ENCODE data around the gene MICAL3. TPM values are rescaled to one million over a fixed set of nuclear protein-coding genes. Genes with fewer than 3 reads are reported as not detected.

MICAL3 gene
- total RNA-seq, 1 experiment from 2014 or later: 23.7 TPM

DNA sequence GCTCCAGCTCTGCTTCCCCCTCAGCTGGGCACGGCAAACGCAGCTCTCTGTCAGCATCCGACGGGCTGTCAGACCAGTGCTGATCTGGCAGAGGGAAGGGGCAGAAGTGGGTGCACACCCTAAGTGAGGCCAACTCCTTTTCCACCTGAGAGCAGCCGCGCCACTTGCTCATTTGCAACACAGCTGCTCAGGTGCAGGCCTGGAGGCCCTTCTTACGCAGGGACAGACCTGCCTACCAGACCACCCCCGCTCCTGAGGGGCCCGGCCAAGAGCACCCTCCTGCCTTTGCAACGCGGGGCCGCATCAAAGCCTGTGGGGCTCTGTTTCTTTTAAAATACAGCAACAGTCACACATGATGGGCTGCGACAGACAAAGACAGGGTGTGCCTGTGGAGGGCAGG, 202.3 kb downstream of the MICAL3 start:
- H3K36me3 ChIP-seq (ENCODE audit: low read depth, low read length): no peaks in the 10 kb centered on the region
- no peak overlapping the region for H2AFZ ChIP-seq (ENCODE audit: low read length)
- ChIA-PET CTCF (interaction anchor here (0.5 kb wide), 1 partner anchor 286 kb away, joined by 3 read pairs; no protein-coding TSS in a partner anchor), POLR2A (ENCODE audit: unreplicated experiment) (no interaction called here)
- H3K4me3 ChIP-seq (ENCODE audit: low read length): no peak overlapping the region
- no TSS peak for BruUV-seq (replicated peaks)
- no peaks in the 10 kb centered on the region for H3K9me3 ChIP-seq (ENCODE audit: low read length)
- H3K27me3 ChIP-seq (ENCODE audit: low read length): no peaks in the 10 kb centered on the region
- H3F3A ChIP-seq (ENCODE audit: low read length, unreplicated experiment): no peaks in the 10 kb centered on the region
- H3K27ac ChIP-seq (ENCODE audit: low read length): no peak overlapping the region
- no peak for ATAC-seq
- intact Hi-C loops (cut with micrococcal nuclease): no loop called here
- TF ChIP-seq EZH2phosphoT487 (IDR thresholded peaks at IDR 0.05; ENCODE audit: borderline replicate concordance, low read length) (no peak), EZH2 (IDR thresholded peaks at IDR 0.05; ENCODE audit: low read length, unreplicated experiment) (no peak)
- TF ChIP-seq, protein P1, sequence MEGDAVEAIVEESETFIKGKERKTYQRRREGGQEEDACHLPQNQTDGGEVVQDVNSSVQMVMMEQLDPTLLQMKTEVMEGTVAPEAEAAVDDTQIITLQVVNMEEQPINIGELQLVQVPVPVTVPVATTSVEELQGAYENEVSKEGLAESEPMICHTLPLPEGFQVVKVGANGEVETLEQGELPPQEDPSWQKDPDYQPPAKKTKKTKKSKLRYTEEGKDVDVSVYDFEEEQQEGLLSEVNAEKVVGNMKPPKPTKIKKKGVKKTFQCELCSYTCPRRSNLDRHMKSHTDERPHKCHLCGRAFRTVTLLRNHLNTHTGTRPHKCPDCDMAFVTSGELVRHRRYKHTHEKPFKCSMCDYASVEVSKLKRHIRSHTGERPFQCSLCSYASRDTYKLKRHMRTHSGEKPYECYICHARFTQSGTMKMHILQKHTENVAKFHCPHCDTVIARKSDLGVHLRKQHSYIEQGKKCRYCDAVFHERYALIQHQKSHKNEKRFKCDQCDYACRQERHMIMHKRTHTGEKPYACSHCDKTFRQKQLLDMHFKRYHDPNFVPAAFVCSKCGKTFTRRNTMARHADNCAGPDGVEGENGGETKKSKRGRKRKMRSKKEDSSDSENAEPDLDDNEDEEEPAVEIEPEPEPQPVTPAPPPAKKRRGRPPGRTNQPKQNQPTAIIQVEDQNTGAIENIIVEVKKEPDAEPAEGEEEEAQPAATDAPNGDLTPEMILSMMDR (conservative IDR thresholded peaks at IDR 0.05; ENCODE audit: low read depth, low read length): no peak
- no peaks in the 10 kb centered on the region for H4K20me1 ChIP-seq (ENCODE audit: low read length)
- DNase-seq: no peak
- no peak overlapping the region for H3K4me2 ChIP-seq (ENCODE audit: low read length)
- no peaks in the 10 kb centered on the region for H3K4me1 ChIP-seq (ENCODE audit: insufficient read depth, low read length)
- no peaks in the 10 kb centered on the region for H3K9me2 ChIP-seq (replicated peaks; ENCODE audit: low read length)
- no peaks in the 10 kb centered on the region for H3K79me2 ChIP-seq (ENCODE audit: low read length)
- H3K9ac ChIP-seq (ENCODE audit: low read length): no peak overlapping the region

DNA sequence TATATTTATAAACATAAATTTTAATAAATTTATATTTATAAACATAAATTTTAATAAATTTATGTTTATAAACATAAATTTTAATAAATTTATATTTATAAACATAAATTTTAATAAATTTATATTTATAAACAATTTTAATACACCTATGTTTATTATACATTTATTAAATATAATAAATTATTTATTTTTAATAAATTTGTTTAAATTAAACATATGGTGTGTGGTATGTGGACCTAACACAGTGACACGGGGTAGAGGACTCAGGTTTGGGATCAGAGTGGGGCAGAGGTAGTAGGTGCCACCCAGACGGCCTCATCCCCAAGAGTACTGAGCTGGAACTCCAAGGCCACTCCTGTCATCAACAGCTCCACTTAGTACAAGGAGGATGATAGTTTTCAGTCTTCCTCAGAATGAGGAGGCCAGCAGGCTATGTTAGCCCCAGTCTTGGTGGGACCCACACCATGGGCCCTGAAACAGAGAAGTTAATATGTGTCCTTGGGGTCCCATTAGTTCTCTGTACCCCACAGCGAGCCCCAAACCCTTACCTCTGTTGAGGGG, 203.4 kb downstream of the MICAL3 start:
- DNase-seq (no peak), ATAC-seq (no peak)
- Histone ChIP-seq H4K20me1 (ENCODE audit: low read length) (no peaks in the 10 kb centered on the region), H3K36me3 (ENCODE audit: low read depth, low read length) (no peaks in the 10 kb centered on the region), H3K27me3 (ENCODE audit: low read length) (no peaks in the 10 kb centered on the region), H3K4me2 (ENCODE audit: low read length) (no peak overlapping the region), H3K4me3 (ENCODE audit: low read length) (no peak overlapping the region), H3K9me3 (ENCODE audit: low read length) (no peaks in the 10 kb centered on the region), H3K27ac (ENCODE audit: low read length) (no peak overlapping the region), H3K4me1 (ENCODE audit: insufficient read depth, low read length) (no peaks in the 10 kb centered on the region), H3K9ac (ENCODE audit: low read length) (no peak overlapping the region), H2AFZ (ENCODE audit: low read length) (no peak overlapping the region), H3F3A (ENCODE audit: low read length, unreplicated experiment) (no peaks in the 10 kb centered on the region), H3K9me2 (replicated peaks; ENCODE audit: low read length) (no peaks in the 10 kb centered on the region), H3K79me2 (ENCODE audit: low read length) (no peaks in the 10 kb centered on the region)
- intact Hi-C loops (cut with micrococcal nuclease): no loop called here
- ChIA-PET POLR2A (ENCODE audit: unreplicated experiment) (no interaction called here), CTCF (no interaction called here)
- no peak for TF ChIP-seq EZH2 (IDR thresholded peaks at IDR 0.05; ENCODE audit: low read length, unreplicated experiment)
- BruUV-seq (replicated peaks): no TSS peak

DNA sequence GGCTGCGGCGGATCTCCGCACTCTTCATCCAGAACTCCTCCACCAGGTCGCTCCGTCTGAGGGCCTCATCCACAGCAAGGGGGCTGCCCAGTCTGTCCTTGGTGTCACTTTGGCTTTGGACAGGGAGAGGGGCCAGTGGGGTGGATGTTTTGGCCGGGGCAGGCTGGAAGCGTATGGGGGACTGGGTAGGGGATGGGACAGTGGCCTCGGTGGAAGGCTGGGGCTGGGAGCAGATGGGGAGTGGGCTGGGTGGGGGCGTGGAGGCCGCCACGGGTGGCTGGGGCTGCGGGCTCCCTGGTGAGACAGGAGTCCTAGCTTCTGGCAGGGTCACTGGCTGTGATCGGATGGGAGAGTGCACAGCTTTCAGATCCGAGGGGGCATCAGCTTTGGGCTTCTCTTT, 205.7 kb downstream of the MICAL3 start:
- intact Hi-C loops (cut with micrococcal nuclease): no loop called here
- Histone ChIP-seq H4K20me1 (ENCODE audit: low read length) (no peaks in the 10 kb centered on the region), H2AFZ (ENCODE audit: low read length) (no peak overlapping the region), H3K27ac (ENCODE audit: low read length) (no peak overlapping the region), H3K79me2 (ENCODE audit: low read length) (no peaks in the 10 kb centered on the region), H3K9me3 (ENCODE audit: low read length) (no peaks in the 10 kb centered on the region), H3K4me3 (ENCODE audit: low read length) (no peak overlapping the region), H3K4me2 (ENCODE audit: low read length) (no peak overlapping the region), H3F3A (ENCODE audit: low read length, unreplicated experiment) (no peaks in the 10 kb centered on the region), H3K36me3 (ENCODE audit: low read depth, low read length) (no peaks in the 10 kb centered on the region), H3K9ac (ENCODE audit: low read length) (no peak overlapping the region), H3K4me1 (ENCODE audit: insufficient read depth, low read length) (no peaks in the 10 kb centered on the region), H3K9me2 (replicated peaks; ENCODE audit: low read length) (no peaks in the 10 kb centered on the region), H3K27me3 (ENCODE audit: low read length) (no peaks in the 10 kb centered on the region)
- BruUV-seq (replicated peaks): no TSS peak
- no peak for DNase-seq
- CTCF ChIA-PET: no interaction called here
- POLR2A ChIA-PET (ENCODE audit: unreplicated experiment): no interaction called here
- ATAC-seq: no peak
- TF ChIP-seq EZH2phosphoT487 (IDR thresholded peaks at IDR 0.05; ENCODE audit: borderline replicate concordance, low read length): no peak
- no peak for TF ChIP-seq EZH2 (IDR thresholded peaks at IDR 0.05; ENCODE audit: low read length, unreplicated experiment)

DNA sequence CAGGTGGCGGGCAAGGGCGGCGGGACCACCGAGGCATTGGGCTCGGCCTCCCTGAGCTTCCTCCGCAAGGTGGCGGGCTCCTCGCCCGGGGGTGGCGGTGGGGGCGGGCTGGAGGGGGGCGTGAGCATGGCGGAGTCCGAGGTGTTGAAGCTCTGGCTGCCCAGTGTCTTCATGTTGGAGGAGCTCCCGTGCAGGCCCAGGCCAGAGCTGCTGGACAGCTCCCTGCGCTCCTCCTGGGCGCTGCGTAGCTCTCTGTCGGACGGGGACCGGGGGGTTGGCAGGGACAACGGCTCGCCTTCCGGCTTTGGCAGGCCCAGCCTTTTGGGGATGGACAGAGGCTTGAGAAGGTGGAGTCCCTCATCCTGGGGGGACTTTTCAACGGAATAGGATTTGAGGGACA, 206.2 kb downstream of the MICAL3 start:
- no TSS peak for BruUV-seq (replicated peaks)
- no peaks in the 10 kb centered on the region for H3K9me2 ChIP-seq (replicated peaks; ENCODE audit: low read length)

More for the DNA sequence above, 206.2 kb downstream of the MICAL3 start:
- Histone ChIP-seq H3K9ac (ENCODE audit: low read length) (no peak overlapping the region), H3K4me2 (ENCODE audit: low read length) (no peak overlapping the region), H3K27me3 (ENCODE audit: low read length) (no peaks in the 10 kb centered on the region), H3K27ac (ENCODE audit: low read length) (no peak overlapping the region), H3K4me3 (ENCODE audit: low read length) (no peak overlapping the region), H3K36me3 (ENCODE audit: low read depth, low read length) (no peaks in the 10 kb centered on the region), H4K20me1 (ENCODE audit: low read length) (no peaks in the 10 kb centered on the region), H3K4me1 (ENCODE audit: insufficient read depth, low read length) (no peaks in the 10 kb centered on the region), H3K79me2 (ENCODE audit: low read length) (no peaks in the 10 kb centered on the region), H2AFZ (ENCODE audit: low read length) (no peak overlapping the region), H3K9me3 (ENCODE audit: low read length) (no peaks in the 10 kb centered on the region), H3F3A (ENCODE audit: low read length, unreplicated experiment) (no peaks in the 10 kb centered on the region)
- ChIA-PET POLR2A (ENCODE audit: unreplicated experiment) (interaction anchor here (0.6 kb wide), 1 partner anchor 104 kb away, joined by 3 read pairs; no protein-coding TSS in a partner anchor), CTCF (no interaction called here)
- DNase-seq: no peak
- no peak for ATAC-seq
- intact Hi-C loops (cut with micrococcal nuclease): no loop called here
- TF ChIP-seq EZH2 (IDR thresholded peaks at IDR 0.05; ENCODE audit: low read length, unreplicated experiment) (no peak), EZH2phosphoT487 (IDR thresholded peaks at IDR 0.05; ENCODE audit: borderline replicate concordance, low read length) (no peak)
- TF ChIP-seq, protein P1 (conservative IDR thresholded peaks at IDR 0.05; ENCODE audit: low read depth, low read length): no peak
